GM21528 (cell line): Measurements from ENCODE around the gene CAPSL.
"Not testable (repeated sequence)": the region's sequence is repeated elsewhere in the genome, so short reads cannot be mapped to it uniquely, and the experiment has no call there.

Source experiments
- ATAC-seq: cut with Tn5 transposase; IDR thresholded peaks from one replicate; pipeline ENCODE4 v1.9.1; 2021; ENCODE audit warnings: mild to moderate bottlenecking, moderate library complexity; ENCODE audit not compliant: unreplicated experiment, low FRiP score

Gene CAPSL

DNA sequence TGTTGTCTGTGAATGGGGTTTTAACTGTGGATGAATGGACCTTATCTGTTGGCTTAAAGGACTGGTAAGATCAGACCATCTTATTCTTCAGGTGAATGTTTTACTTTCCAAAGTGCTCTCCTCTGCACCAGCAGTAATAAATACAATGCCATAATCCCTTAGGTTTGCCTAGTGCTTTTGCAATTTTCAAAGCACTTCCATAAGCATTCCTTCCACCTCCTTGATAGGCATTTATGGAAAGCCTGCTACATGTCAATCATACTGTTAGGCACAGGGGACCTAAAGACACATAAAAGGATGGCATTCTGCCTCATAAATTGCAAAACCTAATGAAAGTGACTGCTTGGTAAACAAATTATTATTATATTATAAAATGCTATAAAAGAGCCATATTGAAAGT, 60.3 kb downstream of the CAPSL start:
- ATAC-seq: no peak

DNA sequence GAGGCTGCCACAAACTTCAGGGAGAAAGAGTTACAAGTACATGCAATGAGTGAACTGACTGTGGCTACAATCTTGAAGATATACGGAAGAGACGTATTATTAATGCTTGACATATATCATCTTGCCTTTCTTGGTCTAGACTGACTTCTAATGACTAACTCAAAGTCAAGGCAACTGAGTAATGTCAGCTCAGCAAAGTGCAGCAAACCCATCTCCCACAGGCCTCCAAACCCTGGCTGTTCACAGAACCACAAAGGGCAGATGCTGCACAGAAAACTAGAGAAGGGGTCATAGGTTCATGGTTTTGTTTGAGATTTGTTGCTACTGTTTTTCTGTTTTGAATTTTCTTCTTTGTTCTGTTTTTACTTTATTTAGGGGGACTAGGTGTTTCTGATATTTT, 60.8 kb downstream of the CAPSL start:
- no peak for ATAC-seq

DNA sequence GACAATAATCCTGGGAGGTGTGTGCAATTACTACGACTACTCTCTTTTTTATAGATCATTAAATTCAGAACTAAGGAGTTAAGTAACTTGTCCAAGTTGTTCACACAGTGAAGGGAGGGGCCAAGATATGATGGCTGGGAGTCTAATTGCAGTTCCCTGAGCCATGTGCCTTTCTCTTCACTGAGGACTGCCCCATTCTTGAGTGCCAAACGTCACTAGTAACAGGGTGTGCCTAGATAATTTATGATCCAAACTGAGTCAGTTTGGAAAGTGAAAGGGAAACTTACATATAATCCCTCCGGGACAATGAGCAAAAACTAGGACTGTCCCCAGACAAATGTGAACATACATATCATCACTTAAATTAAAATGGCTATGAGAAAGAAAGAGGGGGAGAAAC, 61.5 kb downstream of the CAPSL start:
- no peak for ATAC-seq

DNA sequence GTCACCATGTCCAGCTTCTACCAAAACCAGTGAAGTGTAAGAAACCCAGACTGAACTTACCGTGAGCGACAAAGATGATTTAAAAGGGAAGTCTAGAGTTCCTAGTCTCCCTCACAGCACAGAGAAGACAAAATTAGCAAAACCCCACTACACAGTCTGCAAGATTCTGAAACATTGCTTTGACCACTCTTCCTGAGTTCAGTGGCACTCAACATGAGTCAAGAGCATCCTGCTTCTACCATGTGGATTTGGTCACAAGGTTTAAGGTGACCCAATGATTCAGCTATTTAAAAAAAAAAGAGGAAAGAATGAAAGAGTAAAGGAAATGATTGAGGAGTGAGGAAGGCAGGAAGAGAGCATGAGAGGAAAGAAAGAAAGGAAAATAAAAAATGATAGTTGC, 62.0 kb downstream of the CAPSL start:
- no peak for ATAC-seq

- ATAC-seq: no peak
Observed at GRCh38 chr5:35870605-35871004, 67.8 kb downstream of the CAPSL start.

DNA sequence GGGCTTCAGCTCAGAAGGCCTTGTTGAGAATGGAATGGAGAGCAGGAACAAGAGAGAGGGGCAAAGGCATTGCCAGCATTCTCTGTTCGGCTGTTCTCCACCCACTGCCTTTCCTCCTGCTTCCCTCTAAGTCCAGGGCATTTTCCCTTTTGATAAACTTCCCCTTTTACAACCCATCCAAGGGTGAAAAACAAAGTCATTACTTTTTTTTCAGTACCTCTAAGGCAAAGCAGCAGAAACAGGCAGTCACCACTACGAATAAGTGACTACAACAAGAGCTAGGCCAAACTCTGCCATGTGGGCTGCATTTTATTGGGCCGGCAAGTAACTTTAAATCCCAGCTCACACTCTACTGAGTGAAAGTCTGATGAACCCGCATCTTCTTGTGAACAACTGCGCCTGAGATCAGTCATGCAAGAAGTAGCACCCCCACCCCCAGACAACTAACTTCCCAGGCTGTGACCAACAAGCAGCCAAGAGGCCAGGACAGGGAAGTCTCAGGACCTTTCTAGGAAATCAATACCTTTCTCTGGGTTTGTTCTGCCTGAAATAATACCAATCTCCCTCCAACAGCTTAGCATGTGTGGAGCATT, 68.6 kb downstream of the CAPSL start:
- no peak for ATAC-seq

DNA sequence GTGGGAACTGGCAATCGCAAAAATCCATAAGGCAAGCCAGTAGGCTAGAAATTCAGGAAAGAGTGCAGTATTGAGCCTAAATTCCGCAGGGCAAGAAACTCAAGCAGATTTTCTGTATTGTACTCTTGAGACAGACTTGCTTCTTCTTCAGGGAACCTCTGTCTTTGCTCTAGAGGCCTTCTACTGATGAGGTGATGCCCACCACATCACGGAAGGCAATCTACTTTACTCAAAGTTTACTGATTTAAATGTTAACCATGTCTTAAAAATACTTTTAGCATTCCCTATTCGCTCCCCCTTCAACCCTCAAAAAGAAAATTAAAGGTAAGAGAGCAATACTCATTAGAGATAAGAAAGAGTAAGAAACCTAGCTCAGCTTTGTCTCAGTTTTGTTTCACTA, 70.4 kb downstream of the CAPSL start:
- ATAC-seq: no peak

DNA sequence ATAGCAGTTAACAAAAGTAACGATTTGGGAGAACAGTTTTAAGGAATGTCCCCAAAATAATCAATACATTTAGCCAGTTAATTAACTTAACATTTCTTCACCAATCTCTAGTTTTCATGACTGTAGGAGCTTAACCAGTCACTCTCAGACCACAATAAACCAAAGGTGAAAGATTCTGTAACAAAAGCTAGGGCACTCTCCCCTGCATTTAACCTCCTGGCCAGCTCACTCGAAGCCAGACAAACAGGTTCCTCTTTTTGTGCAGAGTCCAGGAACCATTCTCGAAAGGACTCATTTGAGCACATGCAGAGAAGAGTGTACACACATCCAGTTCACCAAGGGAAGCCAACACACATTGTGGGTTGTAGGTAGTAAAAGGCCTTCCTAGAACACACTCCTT, 75.3 kb downstream of the CAPSL start:
- ATAC-seq: no peak

- ATAC-seq: no peak
Observed at GRCh38 chr5:35862126-35862525, 76.3 kb downstream of the CAPSL start.

GRCh38 chr5:35861718-35862117, 76.7 kb downstream of the CAPSL start:
- no peak for ATAC-seq

- ATAC-seq: no peak
Observed at GRCh38 chr5:35860686-35861085, 77.7 kb downstream of the CAPSL start.

DNA sequence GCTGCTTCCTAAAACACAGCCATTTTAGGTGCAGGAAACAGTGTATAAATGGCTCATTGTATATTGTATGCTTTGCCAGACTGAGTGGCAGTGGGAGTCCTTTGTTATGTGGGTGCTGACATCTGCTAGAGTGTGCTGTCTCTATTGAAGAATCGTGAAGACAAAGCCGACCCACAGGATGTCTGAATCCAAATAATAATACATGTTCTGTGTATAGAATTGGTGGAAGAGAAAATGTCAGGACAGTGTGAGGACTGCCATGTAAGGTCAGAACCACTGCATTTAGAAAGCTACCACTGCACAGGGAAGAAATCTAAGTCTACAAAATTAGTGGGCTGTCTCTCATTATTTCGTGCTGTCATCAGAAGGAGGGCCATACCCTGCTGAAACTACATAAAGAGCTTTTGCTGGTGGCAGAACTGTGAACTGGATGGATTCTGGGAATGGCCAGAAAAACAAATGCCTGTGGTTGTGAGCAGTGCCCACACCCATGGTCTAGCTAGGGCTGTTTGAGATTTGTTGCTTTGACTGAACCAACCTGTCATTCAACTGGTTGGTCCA, 79.2 kb downstream of the CAPSL start:
- ATAC-seq: no peak

DNA sequence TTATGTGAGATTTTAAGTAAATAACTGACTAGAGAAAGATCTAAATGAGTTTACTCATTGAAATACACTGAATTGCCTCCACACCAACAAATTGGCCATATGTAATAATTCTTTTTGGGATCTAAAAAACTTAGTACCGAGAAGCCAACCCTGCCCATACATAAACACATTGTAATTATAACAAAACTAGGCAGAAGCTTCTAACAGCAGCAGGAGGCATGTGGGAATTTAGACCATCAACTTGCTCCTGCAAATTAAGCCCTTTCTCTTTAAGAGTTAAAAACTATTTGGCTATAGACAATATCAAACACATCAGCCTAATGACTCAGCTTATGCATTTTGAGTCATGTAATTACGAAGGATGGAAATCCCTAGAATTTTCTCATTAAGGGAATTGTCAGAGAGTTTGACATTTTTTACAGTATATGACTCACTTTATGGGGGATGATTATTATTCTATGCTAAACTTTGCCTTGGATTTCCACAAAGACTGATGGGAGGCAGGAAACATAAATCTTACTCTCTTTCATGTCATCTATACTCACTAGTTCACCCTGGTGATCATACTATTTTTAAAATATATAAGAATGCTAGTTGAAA, 80.7 kb downstream of the CAPSL start:
- ATAC-seq: no peak

DNA sequence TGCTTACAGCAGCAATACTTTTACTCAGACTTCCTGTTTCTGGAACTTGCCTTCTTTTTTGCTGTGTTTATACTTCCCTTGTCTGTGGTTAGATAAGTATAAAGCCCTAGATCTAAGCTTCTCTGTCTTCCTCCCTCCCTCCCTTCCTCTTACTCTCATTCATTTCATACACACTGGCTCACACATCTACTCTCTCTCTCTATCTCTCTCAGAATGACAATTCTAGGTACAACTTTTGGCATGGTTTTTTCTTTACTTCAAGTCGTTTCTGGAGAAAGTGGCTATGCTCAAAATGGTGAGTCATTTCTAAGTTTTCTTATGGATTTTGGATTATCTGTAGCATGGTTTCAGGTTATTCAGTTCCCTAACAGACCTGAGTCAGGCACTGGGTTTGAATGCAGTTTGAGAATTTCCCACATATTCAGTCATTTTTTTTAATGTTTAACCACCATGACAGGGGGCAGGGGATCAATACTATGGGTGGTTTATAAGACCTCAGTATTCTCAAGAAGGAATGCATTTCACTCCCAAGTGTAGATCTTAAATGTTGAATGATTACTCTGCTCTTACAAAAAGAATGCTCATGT, 81.6 kb downstream of the CAPSL start, which contains the start of gene IL7R:
Gene IL7R (plus strand): TSS at position 127 of the 587 bp plus-strand sequence. CDS start 87 bp downstream, at position 214.
- ATAC-seq: no peak

DNA sequence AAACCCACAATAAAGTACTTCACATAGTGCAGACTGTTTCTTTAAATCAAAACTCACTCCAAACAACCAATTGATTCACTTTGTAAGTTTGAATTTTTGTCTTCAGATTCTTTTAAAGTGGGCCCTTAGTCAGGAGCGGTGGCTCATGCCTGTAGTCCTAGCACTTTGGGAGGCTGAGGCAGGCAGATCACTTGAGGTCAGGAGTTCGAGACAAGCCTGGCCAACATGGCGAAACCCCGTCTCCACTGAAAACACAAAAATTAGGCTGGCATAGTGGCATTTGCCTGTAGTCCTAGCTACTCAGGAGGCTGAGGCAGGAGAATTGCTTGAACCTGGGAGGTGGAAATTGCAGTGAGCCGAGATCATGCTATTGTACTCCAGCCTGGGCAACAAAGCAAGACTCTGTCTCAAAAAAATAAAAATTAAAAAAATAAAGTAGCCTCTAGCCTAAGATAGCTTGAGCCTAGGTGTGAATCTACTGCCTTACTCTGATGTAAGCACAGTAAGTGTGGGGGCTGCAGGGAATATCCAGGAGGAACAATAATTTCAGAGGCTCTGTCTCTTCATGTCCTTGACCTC, 82.1 kb downstream of the CAPSL start:
- ATAC-seq: not testable (repeated sequence)

DNA sequence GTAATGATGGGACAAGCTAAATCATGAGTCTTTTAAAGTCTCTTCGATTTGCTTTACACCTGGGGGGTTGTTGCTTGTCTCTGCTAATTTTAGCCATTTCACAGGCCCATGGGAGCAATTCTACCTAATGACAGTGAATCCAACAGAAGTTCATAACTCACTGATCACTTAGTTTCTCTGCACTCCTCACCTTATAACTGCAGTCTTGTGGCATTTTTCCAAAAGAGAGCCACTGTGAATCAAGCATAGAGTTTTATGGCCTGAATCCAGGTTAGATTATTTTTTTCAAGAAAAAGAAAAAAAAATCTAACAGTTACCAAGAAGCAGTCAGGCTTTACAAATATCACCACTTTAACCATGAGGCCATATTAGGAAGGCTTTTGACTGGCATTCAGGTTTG, 83.2 kb downstream of the CAPSL start:
- ATAC-seq: no peak
